GM19372 (cell line): ENCODE results near the gene SRP68.

Source experiments
- ATAC-seq: cut with Tn5 transposase; IDR thresholded peaks from one replicate; pipeline ENCODE4 v1.9.1; 2021; ENCODE audit warnings: mild to moderate bottlenecking, low read depth, moderate library complexity; ENCODE audit not compliant: unreplicated experiment

Gene SRP68

DNA sequence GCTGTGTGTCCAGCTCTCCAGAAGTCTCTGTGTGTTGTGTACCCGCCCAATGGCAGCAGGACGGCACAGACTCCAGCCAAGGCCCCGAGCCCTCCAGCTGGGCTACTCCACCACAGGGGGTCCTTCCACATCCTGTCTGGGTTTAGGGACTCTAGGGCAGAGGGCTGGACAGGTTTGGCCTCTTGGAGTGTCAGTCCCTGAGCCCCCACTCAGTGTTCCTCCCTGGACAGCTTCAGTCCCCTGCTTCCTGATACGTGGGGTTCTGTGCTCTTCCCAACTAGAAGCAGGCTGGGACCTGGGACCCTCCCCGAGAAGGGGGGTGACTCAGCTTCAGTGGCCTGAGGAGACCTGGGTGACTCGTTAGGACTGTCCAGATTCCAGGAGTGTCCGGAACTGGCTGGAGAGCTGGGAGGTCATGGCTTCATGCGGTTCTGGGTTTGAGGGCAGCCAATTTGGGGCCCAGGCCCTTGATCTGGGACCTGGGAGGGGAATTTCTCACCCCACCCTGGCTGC, 67.5 kb downstream of the SRP68 start:
- no peak for ATAC-seq

DNA sequence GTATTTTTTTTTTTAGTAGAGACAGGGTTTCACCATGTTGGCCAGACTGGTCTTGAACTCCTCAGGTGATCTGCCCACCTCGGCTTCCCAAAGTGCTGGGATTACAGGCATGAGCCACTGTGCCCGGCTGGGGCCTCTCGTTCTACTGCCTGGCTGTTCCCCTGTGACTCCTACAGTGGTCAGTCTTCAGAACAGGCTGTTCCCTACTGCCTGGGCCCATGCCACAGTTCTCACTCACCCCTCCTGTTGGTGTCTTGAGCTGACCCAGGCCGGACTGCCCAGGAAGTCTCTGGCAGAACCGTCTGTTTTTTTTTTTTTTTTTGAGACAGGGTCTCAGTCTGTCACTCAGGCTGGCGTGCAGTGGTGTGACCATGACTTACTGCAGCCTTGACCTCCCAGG, 68.4 kb downstream of the SRP68 start:
- ATAC-seq, result no peak

DNA sequence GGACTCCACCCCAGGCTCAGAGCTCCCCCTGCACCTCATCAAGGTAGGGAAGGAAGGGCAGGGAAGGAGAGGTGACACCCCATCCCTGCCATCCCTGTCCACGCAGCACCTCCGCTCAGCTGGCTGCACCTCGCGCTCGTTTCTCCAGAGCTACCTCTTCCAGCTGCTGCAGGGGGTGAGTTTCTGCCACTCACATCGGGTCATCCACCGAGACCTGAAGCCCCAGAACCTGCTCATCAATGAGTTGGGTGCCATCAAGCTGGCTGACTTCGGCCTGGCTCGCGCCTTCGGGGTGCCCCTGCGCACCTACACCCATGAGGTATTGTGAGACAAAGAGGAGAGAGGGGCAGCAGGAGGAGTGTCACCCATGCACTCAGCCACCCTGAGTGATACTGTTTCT, 70.2 kb downstream of the SRP68 start:
- no peak for ATAC-seq

DNA sequence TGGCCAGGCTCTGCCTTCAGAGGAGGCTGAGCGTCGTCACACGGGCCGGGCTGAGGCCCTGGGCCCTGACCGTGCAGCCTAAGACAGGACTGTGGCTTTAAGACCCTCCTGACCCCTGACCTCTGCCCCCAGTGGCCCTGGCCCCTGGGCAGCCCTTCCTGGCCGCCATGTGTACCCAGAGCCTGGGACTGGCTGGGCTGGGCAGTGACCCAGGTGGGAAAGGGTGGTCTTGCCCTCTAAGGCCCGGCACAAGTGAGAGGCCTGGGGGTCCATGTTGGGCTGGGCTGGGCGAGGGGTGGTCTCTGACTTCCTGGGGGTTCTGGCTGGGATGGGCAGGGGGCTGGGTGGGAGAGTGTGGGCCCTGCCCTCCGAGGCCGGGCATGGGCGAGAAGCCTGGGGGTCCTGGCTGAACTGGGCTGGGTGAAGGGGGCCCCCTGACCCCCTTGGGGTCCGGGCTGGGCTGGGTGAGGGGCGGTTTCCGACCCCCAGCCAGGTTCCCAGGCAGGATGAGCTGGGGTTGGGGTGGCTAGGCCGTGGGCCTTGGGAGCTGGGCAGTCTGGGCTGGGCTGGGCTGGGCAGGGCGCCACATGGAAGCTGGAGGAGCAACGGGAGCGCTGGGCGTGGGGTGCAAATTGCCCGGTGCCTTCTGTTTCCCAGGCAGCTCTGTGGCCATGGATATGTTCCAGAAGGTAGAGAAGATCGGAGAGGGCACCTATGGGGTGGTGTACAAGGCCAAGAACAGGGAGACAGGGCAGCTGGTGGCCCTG, 71.4 kb downstream of the SRP68 start, which contains the start of gene CDK3:
TSS of gene CDK3 (plus strand) at position 101 of the 767 bp plus-strand sequence. CDS start at position 672, 571 bp downstream.
- no peak for ATAC-seq

DNA sequence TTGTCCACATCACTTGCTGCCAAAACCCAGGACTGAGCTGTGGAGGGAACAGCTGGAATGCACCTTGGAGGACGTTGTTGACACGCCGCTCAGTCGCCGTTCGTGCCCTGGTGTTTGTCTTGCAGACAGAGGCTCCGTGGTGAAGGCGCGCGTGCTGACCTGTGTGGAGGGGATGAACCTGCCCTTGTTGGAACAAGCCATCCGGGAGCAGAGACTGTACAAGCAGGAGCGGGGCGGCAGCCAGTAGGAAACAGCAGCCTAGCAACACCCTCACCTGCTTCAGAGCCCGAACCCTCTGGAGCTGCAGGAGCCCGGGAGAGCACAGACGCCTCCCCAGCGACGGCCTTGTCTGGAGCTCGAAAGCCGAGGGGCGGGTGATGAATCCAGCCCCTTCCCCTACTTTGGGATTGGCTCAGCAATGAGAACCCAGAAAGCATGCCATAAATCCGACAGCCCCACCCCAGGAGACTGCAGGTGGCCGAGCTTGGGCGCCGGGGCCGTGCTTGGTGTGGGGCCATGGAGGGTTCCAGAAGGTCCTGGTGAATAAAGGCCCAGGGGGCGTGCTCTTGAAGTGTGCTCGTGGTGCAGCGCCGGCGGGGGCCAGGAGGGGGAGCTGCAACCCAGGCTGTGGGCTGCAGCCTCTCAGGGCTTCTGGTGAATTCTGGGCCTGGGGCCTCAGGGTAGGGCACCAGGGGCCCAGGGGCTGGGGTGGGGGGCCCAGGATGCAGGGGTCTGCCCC, 72.1 kb downstream of the SRP68 start:
- ATAC-seq, result no peak

DNA sequence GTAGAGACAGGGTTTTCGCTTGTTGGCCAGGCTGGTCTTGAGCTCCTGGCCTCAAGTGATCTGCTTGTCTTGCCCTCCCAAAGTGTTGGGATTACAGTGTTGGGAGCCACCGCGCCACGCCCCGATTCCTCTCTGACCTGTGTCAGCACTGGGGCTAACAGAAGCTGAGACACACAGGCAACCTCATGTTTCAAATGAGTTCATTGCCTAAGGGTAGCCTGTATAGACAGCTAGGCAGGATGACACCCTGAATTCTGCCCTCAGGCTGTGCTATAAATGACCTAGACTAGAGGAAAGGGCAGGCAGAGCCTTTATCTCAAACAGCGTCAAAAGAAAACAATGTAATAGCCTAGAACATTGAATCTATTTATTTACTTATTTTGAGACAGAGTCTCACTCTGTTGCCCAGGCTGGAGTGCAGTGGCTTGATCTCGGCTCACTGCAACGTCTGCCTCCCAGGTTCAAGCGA, 74.0 kb downstream of the SRP68 start:
- ATAC-seq, result no peak

DNA sequence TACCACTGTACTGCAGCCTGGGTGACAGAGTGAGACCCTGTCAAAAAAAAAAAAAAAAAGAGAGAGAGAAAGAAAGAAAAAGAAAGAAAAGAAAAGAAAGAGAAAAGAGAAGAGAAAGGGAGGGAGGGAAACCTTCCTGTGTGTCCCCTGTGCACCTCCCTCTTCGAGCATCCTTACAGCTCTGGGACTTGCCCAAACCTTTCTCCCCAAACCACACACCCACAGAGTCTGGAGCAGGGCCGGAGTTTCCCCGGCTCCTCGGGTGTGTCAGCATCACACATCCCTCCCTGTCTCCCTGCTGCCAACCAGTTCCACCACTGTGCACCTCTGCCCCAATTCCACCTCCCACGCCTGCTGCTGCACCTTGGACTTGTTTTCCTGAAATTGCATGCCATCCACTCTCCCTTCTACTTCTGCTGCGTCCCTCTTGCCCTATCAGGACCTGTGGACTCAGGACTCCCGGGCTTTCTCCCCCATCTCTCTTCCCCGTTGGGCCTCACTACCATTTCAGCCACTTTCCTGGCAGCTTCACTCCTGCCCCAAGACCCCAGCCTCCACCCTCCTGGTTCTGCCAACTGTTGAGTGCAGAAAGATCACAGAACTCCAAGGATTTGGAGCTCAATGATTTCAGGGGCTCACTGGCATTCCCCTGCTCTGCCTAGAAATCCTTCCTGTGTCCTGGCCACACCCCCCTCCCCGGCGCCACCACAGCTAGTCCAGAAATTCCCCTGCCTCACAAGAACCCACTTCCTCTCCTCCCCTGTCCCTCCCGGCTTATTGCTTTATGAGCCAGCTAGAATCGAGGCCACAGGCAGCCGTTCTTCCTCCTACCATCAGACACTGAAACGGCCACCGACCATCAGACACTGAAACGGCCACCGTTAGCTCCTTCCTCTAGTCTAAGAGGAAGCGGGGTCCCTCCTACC, 75.4 kb downstream of the SRP68 start:
- ATAC-seq, result no peak

DNA sequence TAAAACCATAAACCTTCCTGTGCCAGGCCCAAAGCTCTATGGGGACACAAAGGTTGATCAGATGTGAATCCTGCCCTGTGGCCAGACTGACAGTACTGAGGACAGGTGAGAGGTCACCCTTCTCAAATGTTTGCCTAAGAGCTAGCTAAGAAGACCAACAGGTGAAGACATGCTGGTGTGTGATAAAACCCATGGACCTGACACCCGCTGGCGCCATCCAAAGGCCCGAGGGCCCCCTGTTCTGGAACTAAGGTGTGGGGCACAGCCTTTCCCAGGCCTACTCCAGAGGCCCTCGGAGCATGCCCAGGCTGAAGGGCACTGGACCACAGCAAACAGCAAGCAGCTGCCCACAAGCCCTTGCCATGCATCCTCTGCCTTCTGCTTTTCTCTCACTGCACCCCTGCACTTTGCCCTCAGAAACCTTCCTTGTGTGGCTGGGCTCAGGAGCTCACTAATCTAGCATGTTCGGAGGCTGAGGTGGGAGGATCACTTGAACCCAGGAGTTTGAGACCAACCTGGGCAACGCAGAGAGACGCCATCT, 76.9 kb downstream of the SRP68 start:
- no peak for ATAC-seq

DNA sequence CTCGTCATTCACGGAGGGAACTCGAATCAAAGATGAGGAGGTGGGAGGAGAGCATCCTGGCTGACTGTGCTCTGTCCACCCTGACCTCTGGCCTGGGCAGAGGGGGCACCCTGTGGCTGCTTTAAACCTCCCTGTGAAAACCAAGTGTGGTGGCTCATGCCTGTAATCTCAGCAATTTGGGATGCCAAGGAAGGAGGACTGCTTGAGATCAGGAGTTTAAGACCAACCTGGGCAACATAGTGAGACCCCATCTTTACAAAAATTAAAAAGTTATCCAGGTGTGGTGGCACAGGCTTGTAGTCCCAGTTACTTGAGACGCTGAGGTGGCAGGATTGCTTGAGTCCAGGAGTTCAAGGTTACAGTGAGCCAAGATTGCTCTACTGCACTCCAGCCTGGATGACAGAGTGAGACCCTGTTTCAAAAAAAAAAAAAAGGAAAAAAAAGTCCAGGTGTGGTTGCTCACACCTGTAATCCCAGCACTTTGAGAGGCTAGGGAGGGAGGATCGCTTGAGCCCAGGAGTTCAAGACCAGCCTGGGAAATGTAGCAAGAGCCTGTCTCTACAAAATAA, 77.4 kb downstream of the SRP68 start:
- ATAC-seq, result no peak

DNA sequence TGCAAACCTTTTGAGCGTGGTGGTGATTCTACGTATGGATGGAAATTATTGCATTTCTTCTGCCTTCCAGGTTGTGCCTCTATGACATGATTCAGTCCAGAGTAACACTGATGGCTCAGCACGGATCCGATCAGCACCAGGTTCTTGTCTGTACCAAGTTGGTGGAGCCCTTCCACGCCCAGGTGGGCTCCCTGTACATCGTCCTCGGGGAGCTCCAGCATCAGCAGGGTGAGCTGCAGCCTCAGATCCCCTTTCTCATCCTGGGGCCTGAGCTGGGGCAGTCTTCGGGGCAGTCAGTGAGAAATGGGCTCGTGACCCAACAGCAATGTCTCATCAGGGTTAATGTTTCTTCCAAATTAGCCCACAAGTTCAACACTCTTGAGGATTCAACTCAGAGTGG, 80.9 kb downstream of the SRP68 start:
- ATAC-seq, result no peak
